CMK (cell line): ENCODE results near the gene C1QL2.

Experiments
- DNase-seq: peaks from one replicate; pipeline ENCODE4 v3.0.0-alpha.2; 2010; ENCODE audit warnings: low read depth

Gene C1QL2

GRCh38 chr2:119179202-119179601, 20.7 kb upstream of the C1QL2 start:
- no peak for DNase-seq

GRCh38 chr2:119178776-119179175, 20.2 kb upstream of the C1QL2 start:
- no peak for DNase-seq

- no peak for DNase-seq
These were observed 19.3 kb upstream of the C1QL2 start for GRCh38 chr2:119177838-119178190.

GRCh38 chr2:119177171-119177837, 18.8 kb upstream of the C1QL2 start:
- DNase-seq, result no peak

GRCh38 chr2:119175517-119175916, 17.0 kb upstream of the C1QL2 start:
- peak; percentile 2 for DNase-seq

- no peak for DNase-seq
These were observed 16.4 kb upstream of the C1QL2 start for GRCh38 chr2:119174993-119175347.

- peak; percentile 4 for DNase-seq
These were observed 15.9 kb upstream of the C1QL2 start for GRCh38 chr2:119174216-119174992.

- DNase-seq, result no peak
These were observed 15.1 kb upstream of the C1QL2 start for GRCh38 chr2:119173556-119174060.

- DNase-seq, result no peak
These were observed 12.0 kb upstream of the C1QL2 start for GRCh38 chr2:119170504-119170903.

- DNase-seq, result no peak
These were observed 11.2 kb upstream of the C1QL2 start for GRCh38 chr2:119169717-119170116.

GRCh38 chr2:119160361-119160990, 1.9 kb upstream of the C1QL2 start:
- DNase-seq, result no peak

GRCh38 chr2:119157850-119158511, 570 bp downstream of the C1QL2 start:
- no peak for DNase-seq

GRCh38 chr2:119156891-119157773, 1.4 kb downstream of the C1QL2 start:
- no peak for DNase-seq

- no peak for DNase-seq
These were observed 2.3 kb downstream of the C1QL2 start for GRCh38 chr2:119156105-119156890.

GRCh38 chr2:119155633-119156032, 2.9 kb downstream of the C1QL2 start:
- DNase-seq, result no peak

- no peak for DNase-seq
These were observed 4.5 kb downstream of the C1QL2 start for GRCh38 chr2:119154076-119154475.

- DNase-seq, result no peak
These were observed 8.9 kb downstream of the C1QL2 start for GRCh38 chr2:119149611-119150010.

GRCh38 chr2:119147776-119148715, 10.5 kb downstream of the C1QL2 start:
- DNase-seq, result no peak

GRCh38 chr2:119144806-119145205, 13.7 kb downstream of the C1QL2 start:
- DNase-seq, result no peak

- DNase-seq, result no peak
These were observed 15.7 kb downstream of the C1QL2 start for GRCh38 chr2:119142824-119143223.
